T47D (cell line): ENCODE measurements around the gene HNF1B.
A peak's percentile ranks its signal among the peaks of the same experiment; 100 is the strongest.

Source experiments
- DNase-seq, 2 experiments: peaks; one replicate each; pipeline versions ENCODE4 v3.0.0 to v3.0.0-alpha.2; 2011 to 2012; ENCODE audit warnings: low read depth in 1 of 2, low spot score in 1 of 2
- JUND ChIP-seq: IDR thresholded peaks from 2 replicates; pipeline ENCODE4 v1.6.1; 2012; ENCODE audit warnings: low read depth
- in situ Hi-C: cut with HindIII; loops from 2 replicates; pipeline ENCODE4 v1.10.0; 2016; ENCODE audit warnings: low sequenced_read_pairs, low pct_unique_long_range_greater_than_20kb

The HNF1B gene

DNA sequence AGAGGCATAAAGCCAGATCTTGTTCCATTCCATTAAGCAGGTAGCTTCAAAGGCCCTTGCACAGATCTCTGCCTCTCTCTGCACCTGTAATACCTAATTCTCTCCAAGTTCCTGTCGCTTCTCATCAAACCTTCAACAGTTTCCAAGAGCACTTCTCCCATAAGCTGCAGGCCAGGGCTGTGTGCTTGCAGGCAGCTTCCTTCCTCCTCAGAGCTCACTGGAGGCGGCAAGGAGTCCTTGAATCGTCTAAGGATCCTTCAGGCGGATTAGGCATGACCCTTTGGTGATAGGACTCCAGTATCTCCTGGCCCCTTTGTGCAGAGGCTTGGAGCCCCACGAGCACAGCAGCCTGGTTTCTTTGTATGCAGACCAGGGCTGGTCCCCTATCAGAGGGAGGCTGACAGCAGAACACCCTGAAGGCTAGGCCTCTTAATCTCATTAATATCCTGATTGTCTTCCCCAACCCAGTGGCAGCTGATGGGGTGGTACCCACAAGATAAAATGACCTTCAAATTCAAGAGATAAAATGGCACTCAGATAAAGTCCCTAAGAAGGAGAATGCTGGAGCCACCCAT lies 19.8 kb downstream of the HNF1B start:
- TF ChIP-seq JUND, result no peak

DNA sequence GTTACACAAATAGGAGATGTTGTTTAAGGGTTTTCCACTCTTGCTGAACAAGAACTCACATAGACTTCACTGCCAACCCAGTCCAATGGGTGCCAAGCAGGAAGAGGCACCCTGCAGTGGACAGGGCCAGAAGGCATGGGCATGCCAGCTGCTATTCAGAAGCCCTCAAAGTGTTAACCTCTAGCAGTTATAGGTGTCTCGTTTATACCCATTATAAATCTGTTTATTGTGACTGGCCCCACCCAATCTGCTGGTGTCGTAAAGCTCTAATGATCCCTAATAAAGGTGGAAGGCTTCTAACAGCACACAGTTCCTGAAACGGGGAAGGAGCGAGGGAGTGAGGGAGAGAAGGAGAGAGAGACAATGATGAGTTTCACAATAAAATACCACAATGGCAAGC lies 23.9 kb downstream of the HNF1B start:
- in situ Hi-C loops, result no loop called here
- TF ChIP-seq JUND, result no peak
- no peak for DNase-seq

More for the DNA sequence above, 19.8 kb downstream of the HNF1B start:
- in situ Hi-C loops, result no loop called here
- no peak for DNase-seq

- TF ChIP-seq JUND, result no peak
- DNase-seq, result no peak
- in situ Hi-C loops, result no loop called here
Measured at GRCh38 chr17:37719866-37720265, 25.0 kb downstream of the HNF1B start.

DNA sequence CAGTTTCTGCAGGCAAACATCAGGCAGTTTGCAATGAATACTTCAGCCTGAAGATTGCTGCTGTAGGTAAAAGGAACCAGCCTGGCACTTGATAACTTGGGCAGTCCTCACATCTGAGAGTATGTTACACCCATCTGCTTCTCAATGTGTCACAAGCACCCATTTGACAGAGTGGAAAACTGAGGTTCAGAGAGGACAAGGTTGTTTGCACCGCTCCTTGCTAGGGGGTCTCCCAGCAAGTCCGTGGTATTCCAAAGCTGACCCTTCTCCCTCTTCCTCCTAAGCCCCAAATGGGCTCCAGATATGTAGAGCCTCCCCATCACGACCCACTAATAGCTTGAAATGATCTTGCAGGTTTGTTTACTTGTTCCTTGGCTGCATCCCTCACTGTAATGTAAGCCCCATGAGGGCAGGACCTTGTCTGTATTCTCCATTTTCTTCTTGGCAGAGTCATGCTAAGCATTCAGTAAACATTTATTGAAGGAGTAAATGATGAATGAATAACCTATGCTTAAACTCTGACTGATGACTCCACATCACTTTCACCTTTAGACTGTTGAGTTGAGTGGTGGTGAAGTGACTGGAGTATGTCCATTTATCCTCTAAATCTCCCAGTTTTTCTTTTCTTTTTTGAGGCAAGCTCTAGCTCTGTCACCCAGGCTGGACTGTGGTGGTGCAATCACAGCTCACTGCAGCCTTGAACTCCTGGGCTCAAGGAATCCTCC lies 26.4 kb downstream of the HNF1B start:
- in situ Hi-C loops, result no loop called here
- no peak for DNase-seq
- TF ChIP-seq JUND, result no peak

- DNase-seq, result peak in 1 of 2 experiments; percentile 33
- in situ Hi-C loops, result no loop called here
- TF ChIP-seq JUND, result no peak
Measured at GRCh38 chr17:37717627-37718323, 27.1 kb downstream of the HNF1B start.

DNA sequence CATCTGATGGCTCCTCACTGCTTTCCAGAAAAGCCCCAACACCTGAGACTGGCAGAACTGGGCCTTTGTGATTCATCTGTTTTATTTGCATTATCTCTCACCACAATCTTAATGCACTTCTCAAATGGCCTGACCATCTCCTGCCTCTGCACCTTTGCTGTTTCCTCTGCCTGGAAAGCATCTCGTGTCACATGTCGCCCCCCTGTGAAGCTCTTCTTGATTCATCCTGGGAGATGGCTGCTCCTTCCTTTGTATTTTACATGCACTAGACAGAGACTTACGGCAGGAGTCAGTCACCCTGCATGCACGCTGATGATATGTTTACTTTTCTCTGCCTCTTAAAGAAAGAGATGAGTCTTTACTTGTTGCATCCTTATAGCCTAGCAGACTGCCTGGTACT lies 30.0 kb downstream of the HNF1B start:
- peak in 1 of 2 experiments; percentile 75 for DNase-seq
- in situ Hi-C loops, result no loop called here
- no peak for TF ChIP-seq JUND

GRCh38 chr17:37713624-37714023 lies 31.2 kb downstream of the HNF1B start:
- DNase-seq, result no peak
- in situ Hi-C loops, result no loop called here
- TF ChIP-seq JUND, result no peak

DNA sequence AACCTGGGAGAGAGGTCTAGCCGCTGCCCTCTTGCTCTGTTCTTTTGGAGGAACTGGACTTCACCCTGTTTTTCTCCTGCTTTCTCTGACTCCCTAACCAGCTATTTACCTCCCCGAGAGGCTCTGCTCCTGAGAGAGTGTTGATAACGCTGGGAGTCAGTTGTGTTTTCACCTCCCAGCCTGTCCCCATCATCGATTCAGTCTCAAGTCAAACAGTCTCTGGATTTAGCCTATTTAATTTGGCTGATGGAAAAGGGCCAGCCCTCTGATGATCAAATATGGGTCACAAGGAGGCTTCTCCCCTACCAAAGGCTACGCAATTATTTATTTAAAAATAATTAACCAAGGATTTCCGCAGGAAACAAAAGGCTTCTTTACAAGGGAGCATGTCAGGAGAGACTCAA lies 31.8 kb downstream of the HNF1B start:
- TF ChIP-seq JUND, result no peak
- DNase-seq, result no peak
- in situ Hi-C loops, result no loop called here

DNA sequence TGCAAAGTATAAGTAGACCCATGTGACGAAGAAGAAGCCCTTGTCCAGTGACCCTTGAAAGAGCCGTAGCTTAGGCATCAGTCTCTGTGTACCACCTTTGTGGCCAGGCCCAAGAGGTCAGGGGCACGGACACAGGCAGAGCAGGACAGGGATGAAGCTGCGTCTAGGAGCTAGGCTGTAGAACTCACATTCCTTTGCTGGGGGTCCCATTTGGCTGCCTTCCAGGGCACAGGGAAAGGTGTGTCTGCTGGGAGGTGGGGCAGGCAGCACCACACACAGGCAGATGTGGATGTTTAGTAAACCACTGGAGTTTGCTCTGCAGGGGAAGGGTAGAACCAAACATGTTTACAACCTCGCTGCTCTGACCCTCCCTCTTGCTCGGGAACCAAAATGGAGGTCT lies 33.7 kb downstream of the HNF1B start:
- DNase-seq, result no peak
- TF ChIP-seq JUND, result no peak
- in situ Hi-C loops, result no loop called here

DNA sequence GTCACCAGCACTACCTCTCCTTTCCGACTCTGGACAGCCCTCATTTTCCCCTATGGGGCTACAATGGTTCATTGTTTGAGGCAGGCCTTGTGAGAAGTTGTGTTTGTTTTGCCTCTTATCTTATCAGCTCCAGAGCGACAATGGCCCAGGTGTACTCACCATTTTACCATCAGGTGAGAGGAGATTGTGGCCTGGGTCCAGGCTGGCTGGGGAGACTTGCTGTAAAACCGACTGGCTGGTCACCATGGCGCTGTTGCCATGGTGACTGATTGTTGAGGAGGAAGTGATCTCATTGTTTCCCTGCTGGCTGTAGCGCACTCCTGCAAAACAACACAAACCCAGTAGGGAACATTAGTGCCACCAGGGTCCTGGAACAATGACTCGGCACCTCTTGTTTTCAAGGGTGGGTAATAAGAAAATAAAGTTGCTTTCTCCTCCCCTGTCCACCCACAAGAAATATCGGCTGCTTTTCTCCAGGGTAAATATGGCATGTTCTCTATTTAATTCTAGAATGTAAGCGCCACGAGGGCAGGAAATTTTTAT lies 34.4 kb downstream of the HNF1B start:
- in situ Hi-C loops, result no loop called here

GRCh38 chr17:37708616-37709212 lies 36.1 kb downstream of the HNF1B start:
- in situ Hi-C loops, result no loop called here
- no peak for DNase-seq

More for the DNA sequence above, 34.4 kb downstream of the HNF1B start:
- no peak for TF ChIP-seq JUND
- peak in 1 of 2 experiments; percentile 48 for DNase-seq

DNA sequence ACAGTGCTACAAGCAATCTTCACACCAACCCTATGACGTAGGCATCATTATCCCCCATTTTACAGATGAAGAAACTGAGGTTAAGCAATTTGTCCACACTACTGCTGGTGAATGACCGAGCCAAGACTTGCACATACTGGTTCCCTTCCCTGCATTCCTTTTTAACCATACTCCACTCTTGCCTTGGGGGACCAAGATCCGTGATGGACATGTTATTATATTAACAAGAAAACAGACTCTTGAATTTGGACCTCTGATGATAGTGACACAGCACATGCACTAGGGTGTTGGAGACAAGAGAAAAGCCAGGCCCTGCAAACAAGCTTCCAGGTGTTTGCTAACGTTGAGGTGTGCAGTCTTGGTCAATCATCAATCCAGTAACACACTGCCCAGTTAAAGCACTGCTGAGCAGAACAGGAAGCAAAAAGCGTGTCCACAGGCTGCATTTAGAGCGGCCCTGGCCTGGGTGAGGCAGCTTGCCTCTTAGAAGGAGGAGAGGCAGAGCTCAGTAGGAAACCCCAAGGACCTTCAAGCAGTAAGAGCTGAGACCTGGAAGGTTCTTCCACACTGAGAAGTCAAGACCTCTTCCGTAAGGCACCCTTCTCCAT lies 36.7 kb downstream of the HNF1B start:
- no peak for TF ChIP-seq JUND
- in situ Hi-C loops, result no loop called here
- DNase-seq, result no peak

More at GRCh38 chr17:37708616-37709212, 36.1 kb downstream of the HNF1B start:
- no peak for TF ChIP-seq JUND
